ENCODE measurements around the gene CDH16.

DNA sequence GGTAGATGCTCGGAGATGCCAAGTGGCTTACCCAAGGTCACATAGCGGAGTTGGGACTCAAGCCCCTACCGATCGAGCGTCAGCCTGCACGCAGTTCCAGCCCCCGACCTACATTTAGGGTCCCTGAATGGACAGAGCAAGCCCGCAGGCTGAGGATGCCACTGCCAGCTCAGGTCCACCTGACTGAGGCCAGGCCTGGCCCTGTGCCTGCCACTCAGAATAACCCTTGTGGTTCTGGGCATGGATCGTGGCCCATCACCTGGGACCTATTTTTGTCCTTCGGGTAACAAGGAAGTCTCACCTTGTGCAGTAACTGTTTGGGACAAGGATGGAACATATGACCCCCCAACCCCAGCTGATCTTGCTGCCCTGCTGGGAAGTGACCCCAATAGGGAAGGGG, 17.1 kb downstream of the CDH16 start:
- TF ChIP-seq, protein P1, sequence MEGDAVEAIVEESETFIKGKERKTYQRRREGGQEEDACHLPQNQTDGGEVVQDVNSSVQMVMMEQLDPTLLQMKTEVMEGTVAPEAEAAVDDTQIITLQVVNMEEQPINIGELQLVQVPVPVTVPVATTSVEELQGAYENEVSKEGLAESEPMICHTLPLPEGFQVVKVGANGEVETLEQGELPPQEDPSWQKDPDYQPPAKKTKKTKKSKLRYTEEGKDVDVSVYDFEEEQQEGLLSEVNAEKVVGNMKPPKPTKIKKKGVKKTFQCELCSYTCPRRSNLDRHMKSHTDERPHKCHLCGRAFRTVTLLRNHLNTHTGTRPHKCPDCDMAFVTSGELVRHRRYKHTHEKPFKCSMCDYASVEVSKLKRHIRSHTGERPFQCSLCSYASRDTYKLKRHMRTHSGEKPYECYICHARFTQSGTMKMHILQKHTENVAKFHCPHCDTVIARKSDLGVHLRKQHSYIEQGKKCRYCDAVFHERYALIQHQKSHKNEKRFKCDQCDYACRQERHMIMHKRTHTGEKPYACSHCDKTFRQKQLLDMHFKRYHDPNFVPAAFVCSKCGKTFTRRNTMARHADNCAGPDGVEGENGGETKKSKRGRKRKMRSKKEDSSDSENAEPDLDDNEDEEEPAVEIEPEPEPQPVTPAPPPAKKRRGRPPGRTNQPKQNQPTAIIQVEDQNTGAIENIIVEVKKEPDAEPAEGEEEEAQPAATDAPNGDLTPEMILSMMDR (conservative IDR thresholded peaks at IDR 0.05 in 1 of 2, IDR thresholded peaks at IDR 0.05 in 1 of 2; ENCODE audit: low read depth in 1 of 2, low read length in 2 of 2) = no peak
- no peak for TF ChIP-seq EZH2 (IDR thresholded peaks at IDR 0.05; ENCODE audit: low read length, missing control alignments)

Measured in fibroblast of lung (primary cell).